H9 (cell line): ENCODE data around the gene SLC24A1. TPM values are rescaled to one million over a fixed set of nuclear protein-coding genes. Genes with fewer than 3 reads are reported as not detected.

Source experiments
- DNase-seq: peaks from one replicate; pipeline ENCODE4 v3.0.0-alpha.2; 2017
- H2AFZ ChIP-seq: one replicate; pipeline ENCODE4 v1.6.1; 2013; ENCODE audit warnings: mild to moderate bottlenecking, low read length, control low read depth, moderate library complexity
- H2AK5ac ChIP-seq: 2 replicates; pipeline ENCODE4 v1.6.1; 2013; ENCODE audit warnings: low read length, control low read depth, mixed read lengths; ENCODE audit not compliant: insufficient read length
- H2BK120ac ChIP-seq: one replicate; pipeline ENCODE4 v1.6.1; 2013; ENCODE audit warnings: low read depth, mild to moderate bottlenecking, low read length, control low read depth, inconsistent platforms; ENCODE audit not compliant: poor library complexity, severe bottlenecking
- H2BK12ac ChIP-seq: 2 replicates; pipeline ENCODE4 v1.6.1; 2013; ENCODE audit warnings: low read length, control low read depth, mixed read lengths, low read depth; ENCODE audit not compliant: insufficient read length
- H2BK15ac ChIP-seq: 2 replicates; pipeline ENCODE4 v1.6.1; 2013; ENCODE audit warnings: low read depth, low read length, control low read depth
- H2BK20ac ChIP-seq: one replicate; pipeline ENCODE4 v1.6.1; 2013; ENCODE audit warnings: low read depth, mild to moderate bottlenecking, low read length, control low read depth, inconsistent platforms; ENCODE audit not compliant: poor library complexity, severe bottlenecking
- H2BK5ac ChIP-seq: 2 replicates; pipeline ENCODE4 v1.6.1; 2013; ENCODE audit warnings: low read length, control low read depth, mixed read lengths; ENCODE audit not compliant: insufficient read length
- H3K14ac ChIP-seq: 2 replicates; pipeline ENCODE4 v1.6.1; 2013; ENCODE audit warnings: low read length, control low read depth; ENCODE audit not compliant: insufficient read depth
- H3K18ac ChIP-seq: 2 replicates; pipeline ENCODE4 v1.6.1; 2013; ENCODE audit warnings: low read depth, mild to moderate bottlenecking, mixed read lengths, low read length, control low read depth; ENCODE audit not compliant: insufficient read length
- H3K23ac ChIP-seq: 2 replicates; pipeline ENCODE4 v1.6.1; 2013; ENCODE audit warnings: low read length, control low read depth, mixed read lengths, low read depth; ENCODE audit not compliant: insufficient read length
- H3K23me2 ChIP-seq: 2 replicates; pipeline ENCODE4 v1.6.1; 2013; ENCODE audit warnings: low read depth, mild to moderate bottlenecking, mixed read lengths, low read length, control low read depth; ENCODE audit not compliant: insufficient read length, poor library complexity, severe bottlenecking
- H3K27ac ChIP-seq: 2 replicates; pipeline ENCODE4 v1.5.1; 2013; ENCODE audit warnings: low read length, control low read depth, mixed read lengths, low read depth; ENCODE audit not compliant: insufficient read length
- H3K27me3 ChIP-seq: 2 replicates; pipeline ENCODE4 v1.6.1; 2013; ENCODE audit warnings: low read length, control low read depth, inconsistent platforms; ENCODE audit not compliant: insufficient read depth
- H3K4ac ChIP-seq: 2 replicates; pipeline ENCODE4 v1.6.1; 2013; ENCODE audit warnings: low read depth, mild to moderate bottlenecking, control low read depth, inconsistent platforms, low read length, moderate library complexity
- H3K4me1 ChIP-seq: 2 replicates; pipeline ENCODE4 v1.6.1; 2013; ENCODE audit warnings: low read length, control low read depth, inconsistent platforms; ENCODE audit not compliant: insufficient read depth
- H3K4me2 ChIP-seq: 2 replicates; pipeline ENCODE4 v1.6.1; 2013; ENCODE audit warnings: low read length, control low read depth, mixed read lengths; ENCODE audit not compliant: insufficient read length, insufficient read depth
- H3K56ac ChIP-seq: 2 replicates; pipeline ENCODE4 v1.6.1; 2013; ENCODE audit warnings: low read depth, mild to moderate bottlenecking, mixed read lengths, low read length, control low read depth; ENCODE audit not compliant: insufficient read length
- H3K79me1 ChIP-seq: 2 replicates; pipeline ENCODE4 v1.6.1; 2013; ENCODE audit warnings: low read depth, mild to moderate bottlenecking, moderate library complexity, low read length, control low read depth, inconsistent platforms; ENCODE audit not compliant: insufficient read depth, poor library complexity, severe bottlenecking
- H3K79me2 ChIP-seq: 2 replicates; pipeline ENCODE4 v1.6.1; 2013; ENCODE audit warnings: low read length, control low read depth, inconsistent platforms; ENCODE audit not compliant: insufficient read depth
- H3K9ac ChIP-seq: 2 replicates; pipeline ENCODE4 v1.6.1; 2013; ENCODE audit warnings: low read length, control low read depth, mixed read lengths; ENCODE audit not compliant: insufficient read length; ENCODE audit errors: extremely low read depth
- H3K9me3 ChIP-seq: one replicate; pipeline ENCODE4 v1.6.1; 2013; ENCODE audit warnings: low read depth, low read length, inconsistent platforms; ENCODE audit not compliant: control insufficient read depth
- H3T11ph ChIP-seq: one replicate; pipeline ENCODE4 v1.6.1; 2013; ENCODE audit warnings: mild to moderate bottlenecking, low read length, control low read depth, inconsistent platforms
- H4K20me1 ChIP-seq: one replicate; pipeline ENCODE4 v1.6.1; 2013; ENCODE audit not compliant: control insufficient read depth, insufficient read length, insufficient read depth
- H4K5ac ChIP-seq: 2 replicates; pipeline ENCODE4 v1.6.1; 2013; ENCODE audit warnings: low read depth, mild to moderate bottlenecking, mixed read lengths, low read length, control low read depth; ENCODE audit not compliant: insufficient read length
- H4K8ac ChIP-seq: replicated peaks from 2 replicates; pipeline ENCODE4 v1.6.1; 2013; ENCODE audit warnings: low read length, control low read depth, mixed read lengths, low read depth; ENCODE audit not compliant: insufficient read length
- H4K91ac ChIP-seq: 2 replicates; pipeline ENCODE4 v1.6.1; 2013; ENCODE audit warnings: low read depth, mild to moderate bottlenecking, moderate library complexity, mixed read lengths, low read length, control low read depth; ENCODE audit not compliant: insufficient read length
- H3K27ac Mint-ChIP-seq, 3 experiments: 2 replicates in 2 of 3; 3 replicates in 1 of 3; pipeline ENCODE4 v1.8.0; 2020 to 2021; ENCODE audit warnings: mixed read lengths in 3 of 3, mild to moderate bottlenecking in 1 of 3, moderate library complexity in 1 of 3
- H3K27me3 Mint-ChIP-seq: 2 replicates; pipeline ENCODE4 v1.8.0; 2021; ENCODE audit warnings: low read depth, mild to moderate bottlenecking, moderate library complexity, mixed read lengths
- H3K36me3 Mint-ChIP-seq, 3 experiments: 2 replicates in 2 of 3; 3 replicates in 1 of 3; pipeline ENCODE4 v1.8.0; 2020 to 2021; ENCODE audit warnings: low read depth in 3 of 3, mixed read lengths in 3 of 3; ENCODE audit not compliant: insufficient read depth in 1 of 3
- H3K4me1 Mint-ChIP-seq, 2 experiments: 2 replicates each; pipeline ENCODE4 v1.8.0; 2020; ENCODE audit warnings: mixed read lengths in 2 of 2
- H3K4me3 Mint-ChIP-seq, 2 experiments: 2 replicates in 1 of 2; 3 replicates in 1 of 2; pipeline ENCODE4 v1.8.0; 2020 to 2021; ENCODE audit warnings: mild to moderate bottlenecking in 2 of 2, mixed read lengths in 2 of 2, moderate library complexity in 1 of 2
- H3K9me3 Mint-ChIP-seq, 2 experiments: 2 replicates in 1 of 2; 3 replicates in 1 of 2; pipeline ENCODE4 v1.8.0; 2020; ENCODE audit warnings: mild to moderate bottlenecking in 2 of 2, mixed read lengths in 2 of 2, moderate library complexity in 1 of 2
- CTCF ChIP-seq: fragments of 200-600 bp; sonication (generic); conservative IDR thresholded peaks from 3 replicates; pipeline ENCODE4 v1.8.0; 2021; ENCODE audit warnings: antibody characterized with exemption, mild to moderate bottlenecking
- WGBS: extraction: QIAGEN DNeasy Blood & Tissue Kit; methylation state at CpG from one replicate; pipeline ENCODE4 v1.1.7; 2013; ENCODE audit warnings: missing lambda C conversion rate, low lambda C conversion rate, mixed read lengths; ENCODE audit not compliant: insufficient read length; ENCODE audit errors: extremely low coverage; 5-methylcytosine and 5-hydroxymethylcytosine counted together
- total RNA-seq: library from RNA; stranded (reverse); gene quantifications from 2 replicates; pipeline ENCODE4 v1.2.1, GENCODE V29; 2021

Gene SLC24A1
- total RNA-seq, 1 experiment from 2014 or later: 8.6 TPM

GRCh38 chr15:65603559-65603958 is 18.2 kb upstream of the SLC24A1 start:
- peaks cover 0 to 46% (median 43%) of the 10 kb centered on the region in 3 experiments; a peak in 6 of 7 replicates for H3K36me3 Mint-ChIP-seq
- TF ChIP-seq CTCF: no peak
- WGBS: no CpG with 5 or more reads among the region's 1 CpG

More at GRCh38 chr15:65603559-65603958, 18.2 kb upstream of the SLC24A1 start:
- no peak overlapping the region for H3K4ac ChIP-seq
- no peak overlapping the region for H2BK20ac ChIP-seq
- no peak overlapping the region for H2BK5ac ChIP-seq
- no peak overlapping the region for H2BK12ac ChIP-seq
- no peak overlapping the region for H2AK5ac ChIP-seq
- no peak overlapping the region for H3K23ac ChIP-seq
- no peak overlapping the region for H3K18ac ChIP-seq
- Mint-ChIP-seq H3K4me1 (no peaks in the 10 kb centered on the region), H3K4me3 (no peak overlapping the region), H3K9me3 (no peaks in the 10 kb centered on the region), H3K27ac (no peak overlapping the region), H3K27me3 (no peaks in the 10 kb centered on the region)
- no peaks in the 10 kb centered on the region for H3K9me3 ChIP-seq
- DNase-seq: no peak
- no peaks in the 10 kb centered on the region for H3K27me3 ChIP-seq
- H4K20me1 ChIP-seq: no peaks in the 10 kb centered on the region
- no peak overlapping the region for H2BK15ac ChIP-seq
- H2BK120ac ChIP-seq: no peak overlapping the region
- H3K79me1 ChIP-seq: no peaks in the 10 kb centered on the region
- no peak overlapping the region for H4K8ac ChIP-seq
- H3K27ac ChIP-seq: no peak overlapping the region
- H3K79me2 ChIP-seq: no peaks in the 10 kb centered on the region
- no peaks in the 10 kb centered on the region for H3K23me2 ChIP-seq
- H4K5ac ChIP-seq: no peak overlapping the region
- no peak overlapping the region for H3T11ph ChIP-seq
- no peak overlapping the region for H2AFZ ChIP-seq
- no peaks in the 10 kb centered on the region for H3K4me1 ChIP-seq
- H3K14ac ChIP-seq: no peak overlapping the region
- no peak overlapping the region for H3K4me2 ChIP-seq
- H3K9ac ChIP-seq: no peak overlapping the region
- H4K91ac ChIP-seq: no peak overlapping the region
- H3K56ac ChIP-seq: no peak overlapping the region
